ENCODE results near the gene GLB1L2.

Gene GLB1L2

DNA sequence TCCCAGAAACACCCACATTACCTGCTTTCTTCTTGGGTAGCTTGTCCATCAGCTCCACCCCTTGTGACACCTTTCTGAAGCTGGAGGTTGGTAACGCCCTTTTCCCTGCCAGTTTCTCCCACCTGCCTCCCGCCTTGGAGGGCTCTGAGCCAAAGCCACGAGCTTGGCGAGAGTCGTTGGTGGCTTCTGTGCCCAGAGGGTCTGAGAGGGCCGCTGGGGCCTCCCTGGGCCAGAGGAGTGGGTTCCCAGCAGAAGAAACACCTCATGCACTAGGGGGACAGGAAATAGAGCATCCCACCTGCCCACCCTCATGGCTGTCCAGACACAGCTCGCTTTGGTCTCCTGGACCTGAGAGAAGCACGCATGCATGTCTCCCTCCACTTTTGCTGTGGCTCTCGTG, 42.4 kb downstream of the GLB1L2 start:
- no peaks in the 10 kb centered on the region for H3K9me3 ChIP-seq (ENCODE audit: control insufficient read depth, low read length)
- WGBS, 2 experiments = 90 to 91% methylated on average over 9 of the region's 9 CpGs
- H3K36me3 ChIP-seq (ENCODE audit: control insufficient read depth, insufficient read depth, low read length) = no peaks in the 10 kb centered on the region

DNA sequence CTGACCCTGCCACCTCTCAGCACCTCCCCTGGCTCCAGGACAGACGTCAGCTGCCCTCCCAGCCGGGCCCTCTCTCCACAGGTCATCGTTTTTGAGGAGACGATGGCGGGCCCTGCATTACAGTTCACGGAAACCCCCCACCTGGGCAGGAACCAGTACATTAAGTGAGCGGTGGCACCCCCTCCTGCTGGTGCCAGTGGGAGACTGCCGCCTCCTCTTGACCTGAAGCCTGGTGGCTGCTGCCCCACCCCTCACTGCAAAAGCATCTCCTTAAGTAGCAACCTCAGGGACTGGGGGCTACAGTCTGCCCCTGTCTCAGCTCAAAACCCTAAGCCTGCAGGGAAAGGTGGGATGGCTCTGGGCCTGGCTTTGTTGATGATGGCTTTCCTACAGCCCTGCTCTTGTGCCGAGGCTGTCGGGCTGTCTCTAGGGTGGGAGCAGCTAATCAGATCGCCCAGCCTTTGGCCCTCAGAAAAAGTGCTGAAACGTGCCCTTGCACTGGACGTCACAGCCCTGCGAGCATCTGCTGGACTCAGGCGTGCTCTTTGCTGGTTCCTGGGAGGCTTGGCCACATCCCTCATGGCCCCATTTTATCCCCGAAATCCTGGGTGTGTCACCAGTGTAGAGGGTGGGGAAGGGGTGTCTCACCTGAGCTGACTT, 43.2 kb downstream of the GLB1L2 start:
- H3K9me3 ChIP-seq (ENCODE audit: control insufficient read depth, low read length) = no peaks in the 10 kb centered on the region
- 90 to 91% methylated on average over 16 of the region's 16 CpGs for WGBS, 2 experiments
- H3K36me3 ChIP-seq (ENCODE audit: control insufficient read depth, insufficient read depth, low read length) = no peaks in the 10 kb centered on the region
- no peak overlapping the region for H3K4me3 ChIP-seq (ENCODE audit: insufficient read depth, low read depth, low read length)
- H3K4me1 ChIP-seq (ENCODE audit: control insufficient read depth, insufficient read depth, low read length) = no peaks in the 10 kb centered on the region
- no peak overlapping the region for H3K27ac ChIP-seq (ENCODE audit: insufficient read depth, low read depth, low read length, poor library complexity, severe bottlenecking)
- no peaks in the 10 kb centered on the region for H3K27me3 ChIP-seq (ENCODE audit: control insufficient read depth, insufficient read depth, low read length, poor library complexity, severe bottlenecking)

More for the DNA sequence above, 42.4 kb downstream of the GLB1L2 start:
- no peak overlapping the region for H3K4me3 ChIP-seq (ENCODE audit: insufficient read depth, low read depth, low read length)
- H3K27me3 ChIP-seq (ENCODE audit: control insufficient read depth, insufficient read depth, low read length, poor library complexity, severe bottlenecking) = no peaks in the 10 kb centered on the region
- H3K4me1 ChIP-seq (ENCODE audit: control insufficient read depth, insufficient read depth, low read length) = no peaks in the 10 kb centered on the region
- no peak overlapping the region for H3K27ac ChIP-seq (ENCODE audit: insufficient read depth, low read depth, low read length, poor library complexity, severe bottlenecking)

DNA sequence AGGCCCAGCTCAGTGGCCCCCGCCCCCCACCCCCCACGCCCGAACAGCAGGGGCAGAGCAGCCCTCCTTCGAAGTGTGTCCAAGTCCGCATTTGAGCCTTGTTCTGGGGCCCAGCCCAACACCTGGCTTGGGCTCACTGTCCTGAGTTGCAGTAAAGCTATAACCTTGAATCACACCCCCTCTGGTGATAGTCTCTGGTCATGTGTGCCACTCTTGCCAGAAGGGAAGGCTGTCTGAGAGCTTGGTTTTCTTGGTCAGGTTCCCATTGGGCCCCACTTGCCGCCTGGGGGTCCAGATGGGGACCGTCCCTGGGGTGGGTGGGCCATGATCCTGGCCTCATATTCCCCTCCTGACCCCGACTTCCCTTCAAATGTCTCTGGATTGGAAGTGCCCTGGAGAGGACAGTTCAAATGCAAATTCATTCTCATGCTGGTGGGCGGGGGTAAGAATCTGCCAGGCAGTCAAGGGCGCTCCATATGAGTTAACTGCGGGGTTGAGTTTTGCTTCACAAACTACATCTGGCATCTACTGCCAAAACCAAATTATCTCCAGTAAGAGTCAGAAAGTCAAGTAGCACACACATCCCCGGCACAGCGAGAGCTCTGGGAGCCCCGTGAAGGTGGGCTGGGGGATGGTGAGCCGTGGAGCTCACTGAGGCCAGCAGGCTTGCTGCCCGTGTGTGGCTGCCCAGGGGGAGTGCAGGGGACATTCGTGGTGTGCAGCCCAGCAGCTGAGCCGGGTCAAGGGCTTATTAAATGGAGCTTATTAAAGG, 44.5 kb downstream of the GLB1L2 start:
- WGBS, 2 experiments = 78 to 80% methylated on average over 18 of the region's 18 CpGs

DNA sequence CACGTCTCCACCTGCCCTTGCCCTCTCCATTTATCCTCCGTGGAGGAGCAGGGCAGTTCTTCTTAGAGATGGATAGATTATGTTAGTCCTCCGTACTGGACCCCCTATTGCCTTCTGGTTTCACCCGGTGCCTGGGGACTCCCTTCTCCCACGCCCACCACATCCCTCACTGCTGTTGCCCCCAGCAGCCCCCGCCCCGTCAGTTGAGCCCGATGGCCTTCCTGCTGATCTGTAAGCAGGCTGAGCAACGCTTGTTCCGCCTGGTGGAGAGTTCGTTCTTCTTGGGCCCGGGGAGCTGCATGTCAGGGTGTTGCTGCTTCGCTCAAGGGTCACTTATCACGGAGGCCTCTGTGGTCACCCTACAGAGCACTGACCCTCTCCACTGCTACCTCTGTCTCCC, 46.1 kb downstream of the GLB1L2 start:
- 91% methylated on average over 13 to 14 of the region's 14 CpGs for WGBS, 2 experiments
- H3K36me3 ChIP-seq (ENCODE audit: control insufficient read depth, insufficient read depth, low read length) = peaks cover 12% of the 10 kb centered on the region
- no peak overlapping the region for H3K27ac ChIP-seq (ENCODE audit: insufficient read depth, low read depth, low read length, poor library complexity, severe bottlenecking)
- H3K27me3 ChIP-seq (ENCODE audit: control insufficient read depth, insufficient read depth, low read length, poor library complexity, severe bottlenecking) = no peaks in the 10 kb centered on the region
- H3K4me1 ChIP-seq (ENCODE audit: control insufficient read depth, insufficient read depth, low read length) = no peaks in the 10 kb centered on the region
- no peaks in the 10 kb centered on the region for H3K9me3 ChIP-seq (ENCODE audit: control insufficient read depth, low read length)
- H3K4me3 ChIP-seq (ENCODE audit: insufficient read depth, low read depth, low read length) = no peak overlapping the region

More for the DNA sequence above, 44.5 kb downstream of the GLB1L2 start:
- no peak overlapping the region for H3K4me3 ChIP-seq (ENCODE audit: insufficient read depth, low read depth, low read length)
- no peak overlapping the region for H3K27ac ChIP-seq (ENCODE audit: insufficient read depth, low read depth, low read length, poor library complexity, severe bottlenecking)
- no peaks in the 10 kb centered on the region for H3K27me3 ChIP-seq (ENCODE audit: control insufficient read depth, insufficient read depth, low read length, poor library complexity, severe bottlenecking)
- H3K4me1 ChIP-seq (ENCODE audit: control insufficient read depth, insufficient read depth, low read length) = no peaks in the 10 kb centered on the region
- no peaks in the 10 kb centered on the region for H3K9me3 ChIP-seq (ENCODE audit: control insufficient read depth, low read length)
- H3K36me3 ChIP-seq (ENCODE audit: control insufficient read depth, insufficient read depth, low read length) = peaks cover 5% of the 10 kb centered on the region

DNA sequence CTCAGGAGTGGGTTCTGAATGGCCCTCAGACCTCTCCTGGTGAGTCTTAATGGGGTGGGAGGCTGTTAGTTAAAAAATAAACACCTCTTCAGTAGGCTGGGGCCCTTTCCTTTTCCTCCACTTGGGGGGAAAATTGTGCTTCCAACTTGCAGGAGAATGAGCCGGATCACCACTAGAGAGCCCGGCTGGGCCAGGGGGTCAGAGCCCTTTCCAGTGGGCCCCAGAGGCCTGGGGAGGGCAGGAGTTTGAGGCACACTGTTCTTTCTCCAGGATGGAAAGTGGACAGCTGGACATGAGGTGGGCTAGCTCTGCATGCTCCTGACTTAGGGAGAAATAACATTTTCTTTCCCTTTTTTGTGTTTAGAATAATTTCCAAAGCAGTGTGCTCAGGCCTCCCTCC, 47.5 kb downstream of the GLB1L2 start:
- Histone ChIP-seq H3K9me3 (ENCODE audit: control insufficient read depth, low read length) (no peaks in the 10 kb centered on the region), H3K27me3 (ENCODE audit: control insufficient read depth, insufficient read depth, low read length, poor library complexity, severe bottlenecking) (no peaks in the 10 kb centered on the region), H3K36me3 (ENCODE audit: control insufficient read depth, insufficient read depth, low read length) (peaks cover 12% of the 10 kb centered on the region), H3K4me1 (ENCODE audit: control insufficient read depth, insufficient read depth, low read length) (no peaks in the 10 kb centered on the region), H3K27ac (ENCODE audit: insufficient read depth, low read depth, low read length, poor library complexity, severe bottlenecking) (no peak overlapping the region), H3K4me3 (ENCODE audit: insufficient read depth, low read depth, low read length) (no peak overlapping the region)
- WGBS, 2 experiments = 94 to 96% methylated on average over 2 of the region's 2 CpGs

- peaks cover 12% of the 10 kb centered on the region for H3K36me3 ChIP-seq (ENCODE audit: control insufficient read depth, insufficient read depth, low read length)
- H3K4me3 ChIP-seq (ENCODE audit: insufficient read depth, low read depth, low read length) = no peak overlapping the region
- WGBS, 2 experiments = 96 to 97% methylated on average over 12 of the region's 12 CpGs
These were observed 48.4 kb downstream of the GLB1L2 start for GRCh38 chr11:134380229-134380628.

DNA sequence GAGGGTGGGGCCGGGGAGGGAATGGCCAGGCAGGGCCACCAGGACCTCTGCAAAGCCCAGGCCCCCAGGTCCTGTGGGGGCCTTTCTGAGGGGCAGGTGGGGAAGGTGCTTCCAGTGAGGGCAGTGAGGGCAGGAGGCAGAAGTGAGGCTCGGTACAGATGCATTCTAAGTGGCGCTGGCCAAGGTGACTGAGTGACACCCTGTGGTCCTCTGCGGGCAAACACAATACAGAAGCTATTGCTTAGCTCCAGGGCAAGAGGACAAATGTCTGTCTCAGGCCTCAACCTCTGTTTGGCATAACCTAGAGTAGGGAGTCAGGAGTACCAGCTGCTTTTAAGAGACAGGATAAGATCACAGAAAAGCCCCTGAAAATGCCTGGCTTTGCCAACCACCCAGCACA, 49.0 kb downstream of the GLB1L2 start:
- no peak overlapping the region for H3K4me3 ChIP-seq (ENCODE audit: insufficient read depth, low read depth, low read length)
- peaks cover 12% of the 10 kb centered on the region for H3K36me3 ChIP-seq (ENCODE audit: control insufficient read depth, insufficient read depth, low read length)
- H3K4me1 ChIP-seq (ENCODE audit: control insufficient read depth, insufficient read depth, low read length) = no peaks in the 10 kb centered on the region
- no peaks in the 10 kb centered on the region for H3K9me3 ChIP-seq (ENCODE audit: control insufficient read depth, low read length)
- no peak overlapping the region for H3K27ac ChIP-seq (ENCODE audit: insufficient read depth, low read depth, low read length, poor library complexity, severe bottlenecking)
- no peaks in the 10 kb centered on the region for H3K27me3 ChIP-seq (ENCODE audit: control insufficient read depth, insufficient read depth, low read length, poor library complexity, severe bottlenecking)
- WGBS, 2 experiments = 91% methylated on average over 4 of the region's 4 CpGs

More at GRCh38 chr11:134380229-134380628, 48.4 kb downstream of the GLB1L2 start:
- H3K4me1 ChIP-seq (ENCODE audit: control insufficient read depth, insufficient read depth, low read length) = no peaks in the 10 kb centered on the region
- H3K27me3 ChIP-seq (ENCODE audit: control insufficient read depth, insufficient read depth, low read length, poor library complexity, severe bottlenecking) = no peaks in the 10 kb centered on the region
- H3K9me3 ChIP-seq (ENCODE audit: control insufficient read depth, low read length) = no peaks in the 10 kb centered on the region
- H3K27ac ChIP-seq (ENCODE audit: insufficient read depth, low read depth, low read length, poor library complexity, severe bottlenecking) = no peak overlapping the region

DNA sequence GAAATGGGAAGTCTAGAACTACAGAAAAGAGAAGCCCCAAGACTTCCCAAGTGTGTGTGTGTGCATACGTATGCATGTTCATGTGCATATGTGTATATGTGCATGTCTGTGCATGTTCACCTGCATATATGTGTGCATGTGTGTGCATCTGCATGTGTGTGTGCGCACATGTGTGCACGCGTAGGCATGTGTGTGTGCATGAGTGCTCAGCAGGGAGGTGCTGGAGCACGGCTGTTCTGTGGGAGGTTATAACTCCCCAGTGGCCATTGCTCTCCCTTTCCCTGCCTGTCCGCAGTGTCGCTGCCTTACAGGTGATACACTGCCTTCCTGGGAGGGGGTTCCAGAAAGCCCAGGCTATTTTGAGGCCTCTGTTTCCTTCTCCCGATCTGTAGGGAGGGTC, 50.5 kb downstream of the GLB1L2 start:
- no peak overlapping the region for H3K4me3 ChIP-seq (ENCODE audit: insufficient read depth, low read depth, low read length)
- H3K9me3 ChIP-seq (ENCODE audit: control insufficient read depth, low read length) = no peaks in the 10 kb centered on the region
- H3K4me1 ChIP-seq (ENCODE audit: control insufficient read depth, insufficient read depth, low read length) = no peaks in the 10 kb centered on the region
- 93% methylated on average over 8 of the region's 8 CpGs for WGBS, 2 experiments
- H3K36me3 ChIP-seq (ENCODE audit: control insufficient read depth, insufficient read depth, low read length) = peaks cover 12% of the 10 kb centered on the region
- no peaks in the 10 kb centered on the region for H3K27me3 ChIP-seq (ENCODE audit: control insufficient read depth, insufficient read depth, low read length, poor library complexity, severe bottlenecking)
- no peak overlapping the region for H3K27ac ChIP-seq (ENCODE audit: insufficient read depth, low read depth, low read length, poor library complexity, severe bottlenecking)

DNA sequence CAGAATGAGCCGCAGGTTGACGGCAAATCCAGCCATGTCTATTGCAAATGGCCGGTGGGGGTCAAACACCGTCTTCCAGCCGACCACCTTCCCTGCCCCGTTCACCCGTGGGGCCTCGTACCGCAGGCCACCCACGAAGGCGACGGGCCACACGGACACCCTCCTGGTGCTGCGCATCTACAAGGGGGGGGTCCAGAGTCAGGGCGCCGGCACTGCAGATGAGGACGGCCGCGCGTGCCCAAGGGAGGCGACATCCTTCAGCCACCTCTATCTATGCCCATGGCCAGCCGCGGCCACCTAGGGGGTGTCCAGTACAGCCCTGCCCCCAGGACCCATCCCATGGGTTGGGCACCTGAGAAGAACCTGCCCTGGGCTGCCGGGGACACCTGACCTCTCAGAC, 51.0 kb downstream of the GLB1L2 start:
- peaks cover 12% of the 10 kb centered on the region for H3K36me3 ChIP-seq (ENCODE audit: control insufficient read depth, insufficient read depth, low read length)
- WGBS, 2 experiments = 95 to 96% methylated on average over 24 of the region's 24 CpGs
- no peaks in the 10 kb centered on the region for H3K9me3 ChIP-seq (ENCODE audit: control insufficient read depth, low read length)
- no peaks in the 10 kb centered on the region for H3K27me3 ChIP-seq (ENCODE audit: control insufficient read depth, insufficient read depth, low read length, poor library complexity, severe bottlenecking)
- H3K4me3 ChIP-seq (ENCODE audit: insufficient read depth, low read depth, low read length) = no peak overlapping the region
- no peak overlapping the region for H3K27ac ChIP-seq (ENCODE audit: insufficient read depth, low read depth, low read length, poor library complexity, severe bottlenecking)
- H3K4me1 ChIP-seq (ENCODE audit: control insufficient read depth, insufficient read depth, low read length) = no peaks in the 10 kb centered on the region

- H3K9me3 ChIP-seq (ENCODE audit: control insufficient read depth, low read length) = no peaks in the 10 kb centered on the region
- 96 to 97% methylated on average over 78 of the region's 78 CpGs for WGBS, 2 experiments
- H3K36me3 ChIP-seq (ENCODE audit: control insufficient read depth, insufficient read depth, low read length) = peaks cover 12% of the 10 kb centered on the region
- no peak overlapping the region for H3K4me3 ChIP-seq (ENCODE audit: insufficient read depth, low read depth, low read length)
- no peak overlapping the region for H3K27ac ChIP-seq (ENCODE audit: insufficient read depth, low read depth, low read length, poor library complexity, severe bottlenecking)
- H3K27me3 ChIP-seq (ENCODE audit: control insufficient read depth, insufficient read depth, low read length, poor library complexity, severe bottlenecking) = no peaks in the 10 kb centered on the region
- no peaks in the 10 kb centered on the region for H3K4me1 ChIP-seq (ENCODE audit: control insufficient read depth, insufficient read depth, low read length)
These were observed 51.9 kb downstream of the GLB1L2 start for GRCh38 chr11:134383576-134384221.

All from ectodermal cell (in vitro differentiated cells).